ENCODE measurements around the gene SNX4. TPM values are rescaled to one million over a fixed set of nuclear protein-coding genes. Genes with fewer than 3 reads are reported as not detected.

Gene SNX4
- total RNA-seq, 2 donors from 2014 or later, result 21.3 to 30.0 TPM

GRCh38 chr3:125479091-125479490 is 40.9 kb downstream of the SNX4 start:
- Histone ChIP-seq H3K27ac (no peak overlapping the region), H3K4me3 (no peak overlapping the region), H3K4me1 (no peaks in the 10 kb centered on the region), H3K36me3 (peaks cover 28% of the 10 kb centered on the region), H3K9me3 (no peaks in the 10 kb centered on the region), H3K27me3 (no peaks in the 10 kb centered on the region)
- no peak for DNase-seq (ENCODE audit: low spot score)
- TF ChIP-seq CTCF (IDR thresholded peaks at IDR 0.05), result no peak

- no peak overlapping the region for H3K27ac ChIP-seq
- no peak for DNase-seq (ENCODE audit: low spot score)
- peaks cover 29% of the 10 kb centered on the region for H3K36me3 ChIP-seq
- H3K27me3 ChIP-seq, result no peaks in the 10 kb centered on the region
- no peak for TF ChIP-seq CTCF (IDR thresholded peaks at IDR 0.05)
- H3K4me1 ChIP-seq, result no peaks in the 10 kb centered on the region
- H3K9me3 ChIP-seq, result no peaks in the 10 kb centered on the region
- no peak overlapping the region for H3K4me3 ChIP-seq
Observed at GRCh38 chr3:125478326-125478725, 41.7 kb downstream of the SNX4 start.

- Histone ChIP-seq H3K9me3 (no peaks in the 10 kb centered on the region), H3K27me3 (no peaks in the 10 kb centered on the region), H3K4me1 (no peaks in the 10 kb centered on the region), H3K27ac (no peak overlapping the region), H3K4me3 (no peak overlapping the region), H3K36me3 (peaks cover 29% of the 10 kb centered on the region)
- no peak for DNase-seq (ENCODE audit: low spot score)
- TF ChIP-seq CTCF (IDR thresholded peaks at IDR 0.05), result no peak
Observed at GRCh38 chr3:125477701-125478100, 42.3 kb downstream of the SNX4 start.

GRCh38 chr3:125470671-125471070 is 49.3 kb downstream of the SNX4 start:
- H3K27ac ChIP-seq, result no peak overlapping the region
- TF ChIP-seq CTCF (IDR thresholded peaks at IDR 0.05), result no peak
- no peaks in the 10 kb centered on the region for H3K27me3 ChIP-seq
- peaks cover 50% of the 10 kb centered on the region for H3K36me3 ChIP-seq
- no peaks in the 10 kb centered on the region for H3K9me3 ChIP-seq
- no peaks in the 10 kb centered on the region for H3K4me1 ChIP-seq
- DNase-seq (ENCODE audit: low spot score), result no peak
- no peak overlapping the region for H3K4me3 ChIP-seq

- H3K4me3 ChIP-seq, result no peak overlapping the region
- no peaks in the 10 kb centered on the region for H3K9me3 ChIP-seq
- H3K27ac ChIP-seq, result no peak overlapping the region
- peaks cover 0 to 11% of the 10 kb centered on the region in 2 donors for H3K4me1 ChIP-seq
- no peaks in the 10 kb centered on the region for H3K27me3 ChIP-seq
- no peak for TF ChIP-seq CTCF (IDR thresholded peaks at IDR 0.05)
- peaks cover 34% of the 10 kb centered on the region for H3K36me3 ChIP-seq
- DNase-seq (ENCODE audit: low spot score), result no peak
Observed at GRCh38 chr3:125462722-125463299, 57.2 kb downstream of the SNX4 start.

- Histone ChIP-seq H3K27ac (no peak overlapping the region), H3K36me3 (peaks cover 29% of the 10 kb centered on the region), H3K27me3 (no peaks in the 10 kb centered on the region), H3K4me3 (no peak overlapping the region), H3K4me1 (peaks cover 0 to 11% of the 10 kb centered on the region in 2 donors), H3K9me3 (no peaks in the 10 kb centered on the region)
- no peak for DNase-seq (ENCODE audit: low spot score)
- TF ChIP-seq CTCF (IDR thresholded peaks at IDR 0.05), result no peak
Observed at GRCh38 chr3:125461896-125462295, 58.1 kb downstream of the SNX4 start.

Data from right atrium auricular region (tissue), 2 donors.